Osteoblast (primary cell): ENCODE results near the gene PPP1R14B. TPM values are rescaled to one million over a fixed set of nuclear protein-coding genes. Genes with fewer than 3 reads are reported as not detected.

ENCODE experiments used
- DNase-seq: peaks from one replicate; pipeline ENCODE4 v3.0.0; 2011; ENCODE audit warnings: low spot score, mixed read lengths; ENCODE audit not compliant: insufficient read length; ENCODE audit errors: missing footprints
- H2AFZ ChIP-seq: 2 replicates; pipeline ENCODE4 v1.6.0; 2011; ENCODE audit warnings: mild to moderate bottlenecking, low read length
- H3K27ac ChIP-seq: 2 replicates; pipeline ENCODE4 v1.5.1; 2011; ENCODE audit warnings: mild to moderate bottlenecking, low read depth, low read length, moderate library complexity
- H3K27me3 ChIP-seq: 2 replicates; pipeline ENCODE4 v1.6.0; 2012; ENCODE audit warnings: mild to moderate bottlenecking, control low read depth, inconsistent platforms, low read length, moderate library complexity; ENCODE audit not compliant: insufficient read depth
- H3K36me3 ChIP-seq: 2 replicates; pipeline ENCODE4 v1.5.1; 2011; ENCODE audit warnings: mild to moderate bottlenecking, low read length, control low read depth, moderate library complexity; ENCODE audit not compliant: insufficient read depth
- H3K4me1 ChIP-seq: 2 replicates; pipeline ENCODE4 v1.5.1; 2011; ENCODE audit warnings: mild to moderate bottlenecking, low read length, control low read depth, moderate library complexity; ENCODE audit not compliant: insufficient read depth
- H3K4me2 ChIP-seq: 2 replicates; pipeline ENCODE4 v1.6.0; 2011; ENCODE audit warnings: mild to moderate bottlenecking, low read length; ENCODE audit not compliant: insufficient read depth
- H3K4me3 ChIP-seq: fragments of 200-600 bp; sonication (generic); 3 replicates; pipeline ENCODE4 v1.5.1; 2012; ENCODE audit warnings: mild to moderate bottlenecking, low read length, inconsistent platforms; ENCODE audit not compliant: insufficient read depth
- H3K79me2 ChIP-seq: 2 replicates; pipeline ENCODE4 v1.6.0; 2012; ENCODE audit warnings: mild to moderate bottlenecking, low read length, control low read depth, inconsistent platforms; ENCODE audit not compliant: insufficient read depth
- H3K9me3 ChIP-seq: 2 replicates; pipeline ENCODE4 v1.5.1; 2011; ENCODE audit warnings: low read depth, low read length, control low read depth
- H4K20me1 ChIP-seq: 2 replicates; pipeline ENCODE4 v1.6.0; 2012; ENCODE audit warnings: mild to moderate bottlenecking, low read length, control low read depth; ENCODE audit not compliant: insufficient read depth
- total RNA-seq: library from RNA; depleted of rRNA; stranded (reverse); fragments of >200 nt; gene quantifications from 2 replicates; pipeline ENCODE4 v1.2.3, GENCODE V29; 2012
- TF ChIP-seq, protein P1 (sequence below): IDR thresholded peaks from 2 replicates; pipeline ENCODE4 v1.5.1; 2011; ENCODE audit warnings: mild to moderate bottlenecking, low read depth, low read length, moderate library complexity; ENCODE audit errors: extremely low read depth

Gene PPP1R14B
- total RNA-seq, 1 donor = 136 TPM

DNA sequence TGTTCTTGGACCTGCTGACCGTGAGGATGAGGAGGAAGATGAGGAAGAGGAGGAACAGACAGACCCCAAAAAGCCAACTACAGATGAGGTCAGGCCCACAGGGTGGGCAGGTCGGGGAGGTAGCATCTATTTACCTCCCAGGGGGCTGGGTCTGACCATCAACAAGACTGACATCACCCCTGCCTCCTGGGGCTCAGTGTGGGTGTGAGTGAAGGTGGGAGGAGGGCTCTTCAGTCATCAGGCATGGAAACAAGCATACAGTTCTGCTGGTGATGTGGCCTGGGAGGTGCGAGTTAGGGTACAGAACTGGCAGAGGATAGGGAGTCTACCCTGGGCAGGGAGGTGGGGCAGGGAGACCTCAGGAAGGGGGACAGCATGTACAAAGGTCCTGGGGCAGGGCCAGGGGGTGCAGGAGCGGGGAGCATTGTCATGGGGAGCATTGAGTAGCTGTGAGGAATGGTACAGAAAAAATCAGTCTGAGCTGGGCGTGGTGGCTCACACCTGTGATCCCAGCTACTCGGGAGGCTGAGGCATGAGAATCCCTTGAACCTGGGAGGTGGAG, 13.5 kb upstream of the PPP1R14B start:
- H3K27me3 ChIP-seq = no peaks in the 10 kb centered on the region
- TF ChIP-seq, protein P1, sequence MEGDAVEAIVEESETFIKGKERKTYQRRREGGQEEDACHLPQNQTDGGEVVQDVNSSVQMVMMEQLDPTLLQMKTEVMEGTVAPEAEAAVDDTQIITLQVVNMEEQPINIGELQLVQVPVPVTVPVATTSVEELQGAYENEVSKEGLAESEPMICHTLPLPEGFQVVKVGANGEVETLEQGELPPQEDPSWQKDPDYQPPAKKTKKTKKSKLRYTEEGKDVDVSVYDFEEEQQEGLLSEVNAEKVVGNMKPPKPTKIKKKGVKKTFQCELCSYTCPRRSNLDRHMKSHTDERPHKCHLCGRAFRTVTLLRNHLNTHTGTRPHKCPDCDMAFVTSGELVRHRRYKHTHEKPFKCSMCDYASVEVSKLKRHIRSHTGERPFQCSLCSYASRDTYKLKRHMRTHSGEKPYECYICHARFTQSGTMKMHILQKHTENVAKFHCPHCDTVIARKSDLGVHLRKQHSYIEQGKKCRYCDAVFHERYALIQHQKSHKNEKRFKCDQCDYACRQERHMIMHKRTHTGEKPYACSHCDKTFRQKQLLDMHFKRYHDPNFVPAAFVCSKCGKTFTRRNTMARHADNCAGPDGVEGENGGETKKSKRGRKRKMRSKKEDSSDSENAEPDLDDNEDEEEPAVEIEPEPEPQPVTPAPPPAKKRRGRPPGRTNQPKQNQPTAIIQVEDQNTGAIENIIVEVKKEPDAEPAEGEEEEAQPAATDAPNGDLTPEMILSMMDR = no peak

GRCh38 chr11:64259533-64260067, 12.9 kb upstream of the PPP1R14B start:
- DNase-seq = peak; percentile 89
- Histone ChIP-seq H3K79me2 (no peaks in the 10 kb centered on the region), H4K20me1 (no peaks in the 10 kb centered on the region), H3K4me1 (peaks cover 6% of the 10 kb centered on the region), H3K27me3 (no peaks in the 10 kb centered on the region), H3K9me3 (no peaks in the 10 kb centered on the region), H3K36me3 (peaks cover 47% of the 10 kb centered on the region), H3K27ac (no peak overlapping the region), H2AFZ (no peak overlapping the region), H3K4me2 (no peak overlapping the region), H3K4me3 (no peak overlapping the region)
- TF ChIP-seq, protein P1 = no peak

More for the DNA sequence above, 13.5 kb upstream of the PPP1R14B start:
- Histone ChIP-seq H2AFZ (no peak overlapping the region), H4K20me1 (no peaks in the 10 kb centered on the region), H3K36me3 (peaks cover 46% of the 10 kb centered on the region), H3K4me3 (no peak overlapping the region), H3K9me3 (no peaks in the 10 kb centered on the region), H3K4me1 (peaks cover 6% of the 10 kb centered on the region), H3K27ac (no peak overlapping the region), H3K79me2 (no peaks in the 10 kb centered on the region), H3K4me2 (no peak overlapping the region)
- DNase-seq = peak; percentile 76

- no peak overlapping the region for H3K27ac ChIP-seq
Observed at GRCh38 chr11:64258946-64259532, 12.3 kb upstream of the PPP1R14B start.

GRCh38 chr11:64258356-64258755, 11.6 kb upstream of the PPP1R14B start:
- H3K9me3 ChIP-seq = no peaks in the 10 kb centered on the region
- H4K20me1 ChIP-seq = no peaks in the 10 kb centered on the region
- DNase-seq = peak; percentile 73
- TF ChIP-seq, protein P1 = no peak
- no peak overlapping the region for H3K4me2 ChIP-seq
- peaks cover 8% of the 10 kb centered on the region for H3K4me1 ChIP-seq
- no peaks in the 10 kb centered on the region for H3K27me3 ChIP-seq
- no peak overlapping the region for H2AFZ ChIP-seq
- peaks cover 11% of the 10 kb centered on the region for H3K79me2 ChIP-seq
- no peak overlapping the region for H3K27ac ChIP-seq
- peaks cover 45% of the 10 kb centered on the region for H3K36me3 ChIP-seq
- H3K4me3 ChIP-seq = no peak overlapping the region

More at GRCh38 chr11:64258946-64259532, 12.3 kb upstream of the PPP1R14B start:
- H2AFZ ChIP-seq = no peak overlapping the region
- no peaks in the 10 kb centered on the region for H3K27me3 ChIP-seq
- no peaks in the 10 kb centered on the region for H4K20me1 ChIP-seq
- no peaks in the 10 kb centered on the region for H3K9me3 ChIP-seq
- peaks cover 48% of the 10 kb centered on the region for H3K36me3 ChIP-seq
- DNase-seq = peak; percentile 62
- H3K4me2 ChIP-seq = no peak overlapping the region
- peaks cover 5% of the 10 kb centered on the region for H3K79me2 ChIP-seq
- H3K4me3 ChIP-seq = no peak overlapping the region
- H3K4me1 ChIP-seq = peaks cover 6% of the 10 kb centered on the region
- TF ChIP-seq, protein P1 = no peak
